ENCODE results near the gene CAPN11.
A peak's percentile ranks its signal among the peaks of the same experiment; 100 is the strongest.

The CAPN11 gene

GRCh38 chr6:44169886-44170570 lies 11.4 kb downstream of the CAPN11 start:
- Histone ChIP-seq H3K27ac (replicated peaks) (no peak overlapping the region), H3K4me3 (replicated peaks; ENCODE audit: insufficient read depth, low read length) (no peak overlapping the region), H3K27me3 (ENCODE audit: insufficient read depth, poor library complexity, severe bottlenecking) (no peaks in the 10 kb centered on the region)
- TF ChIP-seq SPI1 (IDR thresholded peaks at IDR 0.05; ENCODE audit: borderline replicate concordance, low read depth) (no peak), REST (IDR thresholded peaks at IDR 0.05; ENCODE audit: insufficient replicate concordance, low read depth) (no peak), CTCF (IDR thresholded peaks at IDR 0.05; ENCODE audit: insufficient read depth, low read length) (no peak), GABPA (IDR thresholded peaks at IDR 0.05; ENCODE audit: low read depth) (no peak)
- DNase-seq (ENCODE audit: low read depth in 1 of 2, low spot score in 1 of 2), result no peak

GRCh38 chr6:44171899-44172546 lies 13.4 kb downstream of the CAPN11 start:
- Histone ChIP-seq H3K27ac (replicated peaks) (no peak overlapping the region), H3K27me3 (ENCODE audit: insufficient read depth, poor library complexity, severe bottlenecking) (no peaks in the 10 kb centered on the region), H3K4me3 (replicated peaks; ENCODE audit: insufficient read depth, low read length) (no peak overlapping the region)
- no peak for DNase-seq (ENCODE audit: low read depth in 1 of 2, low spot score in 1 of 2)
- TF ChIP-seq REST (IDR thresholded peaks at IDR 0.05; ENCODE audit: insufficient replicate concordance, low read depth) (no peak), POLR2AphosphoS5 (IDR thresholded peaks at IDR 0.05; ENCODE audit: low read depth) (no peak), SPI1 (IDR thresholded peaks at IDR 0.05; ENCODE audit: borderline replicate concordance, low read depth) (no peak), CTCF (IDR thresholded peaks at IDR 0.05; ENCODE audit: insufficient read depth, low read length) (no peak)

GRCh38 chr6:44172731-44173500 lies 14.3 kb downstream of the CAPN11 start:
- peak; percentile 54 to 83 for DNase-seq (ENCODE audit: low read depth in 1 of 2, low spot score in 1 of 2)
- Histone ChIP-seq H3K27ac (replicated peaks) (no peak overlapping the region), H3K27me3 (ENCODE audit: insufficient read depth, poor library complexity, severe bottlenecking) (no peaks in the 10 kb centered on the region), H3K4me3 (replicated peaks; ENCODE audit: insufficient read depth, low read length) (no peak overlapping the region)
- TF ChIP-seq CTCF (IDR thresholded peaks at IDR 0.05; ENCODE audit: insufficient read depth, low read length) (peak; percentile 89), SPI1 (IDR thresholded peaks at IDR 0.05; ENCODE audit: borderline replicate concordance, low read depth) (no peak)

Measured in HL-60 (cell line).